Endothelial cell of umbilical vein (primary cell): ENCODE data around the gene AP5S1. TPM values are rescaled to one million over a fixed set of nuclear protein-coding genes. Genes with fewer than 3 reads are reported as not detected.

Source experiments
- BruUV-seq: library from RNA; stranded (reverse); fragments of 400-500 nt; replicated peaks from 2 replicates; lab custom pipeline; 2021; lab: Mats Ljungman, UMichigan
- CTCF ChIA-PET: fragments of 300-600, 350-600 bp; sonication (Branson Sonifier 250); formaldehyde crosslinking; loops from one replicate; lab custom pipeline; 2021; ENCODE audit warnings: antibody characterized with exemption, inconsistent platforms; lab: Charles Lee
- POLR2A ChIA-PET: fragments of 300-600, 350-600 bp; sonication (Branson Sonifier 250); formaldehyde crosslinking; loops from one replicate; lab custom pipeline; 2021; ENCODE audit warnings: antibody characterized with exemption, inconsistent platforms; lab: Charles Lee
- DNase-seq: peaks from one replicate; pipeline ENCODE4 v3.0.0-alpha.2; 2011; ENCODE audit warnings: low read depth, low spot score
- FAIRE-seq: peaks from 2 replicates; lab custom pipeline; 2011; peaks lifted over from hg19 to GRCh38; lab: Jason Lieb, UNC
- H2AFZ ChIP-seq: 2 replicates; pipeline ENCODE4 v1.6.0; 2012; ENCODE audit warnings: low read depth, low read length, control low read depth, inconsistent platforms
- H3K27ac ChIP-seq: 2 replicates; pipeline ENCODE4 v1.5.1; 2011; ENCODE audit warnings: low read depth, mild to moderate bottlenecking, control low read depth, low read length, moderate library complexity; ENCODE audit not compliant: insufficient read depth
- H3K27me3 ChIP-seq, 2 experiments: 2 replicates each; pipeline versions ENCODE4 v1.6.0 to v1.6.1; 2011; ENCODE audit warnings: low read length in 2 of 2, mixed read lengths in 1 of 2; ENCODE audit not compliant: control insufficient read depth in 2 of 2, insufficient read depth in 2 of 2
- H3K36me3 ChIP-seq, 2 experiments: 2 replicates in 1 of 2; 3 replicates in 1 of 2; pipeline ENCODE4 v1.5.1; 2011; ENCODE audit warnings: low read length in 2 of 2, mild to moderate bottlenecking in 1 of 2, moderate library complexity in 1 of 2; ENCODE audit not compliant: control insufficient read depth in 2 of 2, insufficient read depth in 2 of 2; ENCODE audit errors: extremely low read depth in 1 of 2
- H3K4me1 ChIP-seq: 3 replicates; pipeline ENCODE4 v1.5.1; 2011; ENCODE audit warnings: mild to moderate bottlenecking, low read length; ENCODE audit not compliant: control insufficient read depth, insufficient read depth; ENCODE audit errors: extremely low read depth
- H3K4me2 ChIP-seq: 2 replicates; pipeline ENCODE4 v1.6.1; 2011; ENCODE audit warnings: low read length, control low read depth, mixed read lengths; ENCODE audit not compliant: insufficient read depth
- H3K4me3 ChIP-seq, 3 experiments: fragments of 200-600 bp in 1 of 3; sonication (generic), shearing (Covaris generic) in 1 of 3; replicated peaks in 1 of 3; 2 replicates each; pipeline ENCODE4 v1.5.1; 2011 to 2016; ENCODE audit warnings: control low read depth in 3 of 3, low read length in 3 of 3, mild to moderate bottlenecking in 2 of 3, inconsistent platforms in 1 of 3, low read depth in 1 of 3, moderate library complexity in 1 of 3; ENCODE audit not compliant: insufficient read depth in 1 of 3
- H3K79me2 ChIP-seq: 2 replicates; pipeline ENCODE4 v1.6.0; 2012; ENCODE audit warnings: low read length, inconsistent platforms; ENCODE audit not compliant: control insufficient read depth, insufficient read depth
- H3K9ac ChIP-seq: replicated peaks from 2 replicates; pipeline ENCODE3; 2011; ENCODE audit warnings: low read length, control low read depth; ENCODE audit not compliant: insufficient read depth; ENCODE audit errors: extremely low read depth
- H3K9me1 ChIP-seq: replicated peaks from 3 replicates; pipeline ENCODE4 v1.6.0; 2011; ENCODE audit warnings: mild to moderate bottlenecking, low read length; ENCODE audit not compliant: control insufficient read depth, insufficient read depth; ENCODE audit errors: extremely low read depth
- H3K9me3 ChIP-seq: replicated peaks from 2 replicates; pipeline ENCODE4 v1.5.1; 2012; ENCODE audit warnings: low read length, inconsistent platforms; ENCODE audit not compliant: control insufficient read depth, insufficient read depth
- H4K20me1 ChIP-seq: replicated peaks from 2 replicates; pipeline ENCODE3; 2011; ENCODE audit warnings: mild to moderate bottlenecking, low read length; ENCODE audit not compliant: control insufficient read depth, insufficient read depth; ENCODE audit errors: extremely low read depth
- CTCF ChIP-seq, 2 donors: IDR thresholded peaks; 1 replicate in 1 of 2; 2 replicates in 1 of 2; pipeline ENCODE4 v1.5.1; 2011; ENCODE audit warnings: low read length in 2 of 2, mild to moderate bottlenecking in 2 of 2, moderate library complexity in 2 of 2, control low read depth in 1 of 2, inconsistent platforms in 1 of 2, low read depth in 1 of 2; ENCODE audit not compliant: insufficient read depth in 1 of 2; ENCODE audit errors: extremely low read depth in 1 of 2
- EZH2 ChIP-seq: IDR thresholded peaks from 2 replicates; pipeline ENCODE4 v1.6.1; 2012; ENCODE audit warnings: borderline replicate concordance, low read depth, mild to moderate bottlenecking, moderate library complexity, low read length, inconsistent platforms; ENCODE audit not compliant: severe bottlenecking
- FOS ChIP-seq: IDR thresholded peaks from 2 replicates; pipeline ENCODE4 v1.6.1; 2011; ENCODE audit warnings: mild to moderate bottlenecking, low read length, moderate library complexity, borderline replicate concordance; ENCODE audit not compliant: insufficient read depth
- GATA2 ChIP-seq: IDR thresholded peaks from 2 replicates; pipeline ENCODE4 v1.7.0; 2011; ENCODE audit warnings: low read depth, mild to moderate bottlenecking, moderate library complexity, mixed read lengths, low read length; ENCODE audit not compliant: insufficient read length, insufficient read depth
- JUN ChIP-seq: IDR thresholded peaks from 2 replicates; pipeline ENCODE4 v1.6.1; 2011; ENCODE audit warnings: borderline replicate concordance, low read depth; ENCODE audit not compliant: insufficient read length, insufficient read depth
- MYC ChIP-seq: IDR thresholded peaks from one replicate; pipeline ENCODE4 v1.6.1; 2011; ENCODE audit warnings: mild to moderate bottlenecking, low read depth, low read length
- dilution Hi-C: fragments of 300-500 bp; cut with MboI; formaldehyde crosslinking; loops from one replicate; pipeline ENCODE4 v1.15.0; 2019; ENCODE audit warnings: low sequenced_read_pairs; ENCODE audit not compliant: extremely low pct_ligation_motif_present
- intact Hi-C: fragments of 100-400 bp; cut with micrococcal nuclease; formaldehyde crosslinking; loops from one replicate; pipeline ENCODE4 v1.10.0; 2022
- polyA plus RNA-seq, 4 experiments: library from polyadenylated mRNA; depleted of rRNA in 3 of 4; stranded (reverse) in 3 of 4; unstranded in 1 of 4; fragments of >200 nt; gene quantifications; 2 replicates each; pipeline versions ENCODE4 v1.2.1 to v1.2.3, GENCODE V29; 2011 to 2012; ENCODE audit warnings: missing spikeins in 1 of 4
- total RNA-seq: library from RNA; stranded (reverse); gene quantifications from 2 replicates; pipeline ENCODE4 v1.2.3, GENCODE V29; 2021

Gene AP5S1
- total and polyA plus RNA-seq, 2 donors (not counting 3 experiments of a cell fraction or from before 2014, with no cell fraction given): 15.7 to 22.0 TPM

GRCh38 chr20:3865152-3865886 is 45.0 kb downstream of the AP5S1 start:
- ChIA-PET CTCF (no interaction called here), POLR2A (no interaction called here)
- Histone ChIP-seq H3K79me2 (no peaks in the 10 kb centered on the region), H2AFZ (no peak overlapping the region), H3K4me3 (no peak overlapping the region), H4K20me1 (no peaks in the 10 kb centered on the region), H3K27ac (no peak overlapping the region), H3K9ac (no peak overlapping the region), H3K9me3 (no peaks in the 10 kb centered on the region), H3K4me1 (no peaks in the 10 kb centered on the region), H3K9me1 (no peaks in the 10 kb centered on the region), H3K36me3 (peaks cover 23 to 65% of the 10 kb centered on the region in 2 experiments), H3K4me2 (no peak overlapping the region), H3K27me3 (no peaks in the 10 kb centered on the region)
- TF ChIP-seq JUN: no peak
- TF ChIP-seq CTCF (IDR thresholded peaks at IDR 0.05; ENCODE audit: extremely low read depth in 1 of 2, insufficient read depth in 1 of 2, low read depth in 1 of 2, low read length in 2 of 2): no peak
- TF ChIP-seq FOS: no peak
- no peak for TF ChIP-seq EZH2
- no peak for TF ChIP-seq GATA2
- TF ChIP-seq MYC: no peak
- no TSS peak for BruUV-seq
- dilution Hi-C loops (no loop called here), intact Hi-C loops (no loop called here)
- DNase-seq (no peak), FAIRE-seq (no peak)
